Measurements from ENCODE around the gene NAXE.
A peak's percentile ranks its signal among the peaks of the same experiment; 100 is the strongest.
"Not testable (repeated sequence)": the region's sequence is repeated elsewhere in the genome, so short reads cannot be mapped to it uniquely, and the experiment has no call there.

The NAXE gene

GRCh38 chr1:156581661-156582387 is 9.8 kb upstream of the NAXE start:
- TF ChIP-seq CTCF (conservative IDR thresholded peaks at IDR 0.05) = no peak
- no peak for TF ChIP-seq ZFX (IDR thresholded peaks at IDR 0.05)
- H3K27ac ChIP-seq = no peak overlapping the region

- TF ChIP-seq CTCF (conservative IDR thresholded peaks at IDR 0.05) = no peak
- TF ChIP-seq ZFX (IDR thresholded peaks at IDR 0.05) = no peak
- H3K27ac ChIP-seq = no peak overlapping the region
Observed at GRCh38 chr1:156582388-156583017, 9.1 kb upstream of the NAXE start.

GRCh38 chr1:156583821-156584622 is 7.6 kb upstream of the NAXE start:
- H3K27ac ChIP-seq = no peak overlapping the region
- no peak for TF ChIP-seq ZFX (IDR thresholded peaks at IDR 0.05)
- peak; percentile 90 for TF ChIP-seq CTCF (conservative IDR thresholded peaks at IDR 0.05)

GRCh38 chr1:156584813-156585212 is 6.8 kb upstream of the NAXE start:
- TF ChIP-seq CTCF (conservative IDR thresholded peaks at IDR 0.05) (no peak), ZFX (IDR thresholded peaks at IDR 0.05) (no peak)
- H3K27ac ChIP-seq = no peak overlapping the region

- H3K27ac ChIP-seq = no peak overlapping the region
- TF ChIP-seq CTCF (conservative IDR thresholded peaks at IDR 0.05) (no peak), ZFX (IDR thresholded peaks at IDR 0.05) (no peak)
Observed at GRCh38 chr1:156586323-156586722, 5.3 kb upstream of the NAXE start.

GRCh38 chr1:156586892-156587477 is 4.6 kb upstream of the NAXE start:
- no peak for TF ChIP-seq CTCF (conservative IDR thresholded peaks at IDR 0.05)
- TF ChIP-seq ZFX (IDR thresholded peaks at IDR 0.05) = no peak
- H3K27ac ChIP-seq = no peak overlapping the region

- not testable (repeated sequence) for H3K27ac ChIP-seq
Observed at GRCh38 chr1:156587927-156588326, 3.6 kb upstream of the NAXE start.
